Astrocyte of the cerebellum (primary cell): Measurements from ENCODE around the gene BAIAP3.

ENCODE experiments used
- DNase-seq: peaks from one replicate; pipeline ENCODE4 v3.0.0-alpha.2; 2011; ENCODE audit warnings: low read depth
- H3K4me3 ChIP-seq: 2 replicates; pipeline ENCODE4 v1.5.1; 2011; ENCODE audit warnings: mild to moderate bottlenecking, low read depth, low read length, moderate library complexity
- in situ Hi-C: cut with HindIII; loops from 2 replicates; pipeline ENCODE4 v1.10.0; 2017; ENCODE audit warnings: low sequenced_read_pairs
- TF ChIP-seq, protein P1 (sequence below): IDR thresholded peaks from 2 replicates; pipeline ENCODE4 v1.5.1; 2012; ENCODE audit warnings: low read length, low read depth, moderate library complexity, mild to moderate bottlenecking; ENCODE audit errors: missing control alignments

The BAIAP3 gene

GRCh38 chr16:1312903-1313302 is 20.5 kb upstream of the BAIAP3 start:
- H3K4me3 ChIP-seq = no peak overlapping the region
- TF ChIP-seq, protein P1, sequence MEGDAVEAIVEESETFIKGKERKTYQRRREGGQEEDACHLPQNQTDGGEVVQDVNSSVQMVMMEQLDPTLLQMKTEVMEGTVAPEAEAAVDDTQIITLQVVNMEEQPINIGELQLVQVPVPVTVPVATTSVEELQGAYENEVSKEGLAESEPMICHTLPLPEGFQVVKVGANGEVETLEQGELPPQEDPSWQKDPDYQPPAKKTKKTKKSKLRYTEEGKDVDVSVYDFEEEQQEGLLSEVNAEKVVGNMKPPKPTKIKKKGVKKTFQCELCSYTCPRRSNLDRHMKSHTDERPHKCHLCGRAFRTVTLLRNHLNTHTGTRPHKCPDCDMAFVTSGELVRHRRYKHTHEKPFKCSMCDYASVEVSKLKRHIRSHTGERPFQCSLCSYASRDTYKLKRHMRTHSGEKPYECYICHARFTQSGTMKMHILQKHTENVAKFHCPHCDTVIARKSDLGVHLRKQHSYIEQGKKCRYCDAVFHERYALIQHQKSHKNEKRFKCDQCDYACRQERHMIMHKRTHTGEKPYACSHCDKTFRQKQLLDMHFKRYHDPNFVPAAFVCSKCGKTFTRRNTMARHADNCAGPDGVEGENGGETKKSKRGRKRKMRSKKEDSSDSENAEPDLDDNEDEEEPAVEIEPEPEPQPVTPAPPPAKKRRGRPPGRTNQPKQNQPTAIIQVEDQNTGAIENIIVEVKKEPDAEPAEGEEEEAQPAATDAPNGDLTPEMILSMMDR = no peak
- no peak for DNase-seq
- in situ Hi-C loops = no loop called here

DNA sequence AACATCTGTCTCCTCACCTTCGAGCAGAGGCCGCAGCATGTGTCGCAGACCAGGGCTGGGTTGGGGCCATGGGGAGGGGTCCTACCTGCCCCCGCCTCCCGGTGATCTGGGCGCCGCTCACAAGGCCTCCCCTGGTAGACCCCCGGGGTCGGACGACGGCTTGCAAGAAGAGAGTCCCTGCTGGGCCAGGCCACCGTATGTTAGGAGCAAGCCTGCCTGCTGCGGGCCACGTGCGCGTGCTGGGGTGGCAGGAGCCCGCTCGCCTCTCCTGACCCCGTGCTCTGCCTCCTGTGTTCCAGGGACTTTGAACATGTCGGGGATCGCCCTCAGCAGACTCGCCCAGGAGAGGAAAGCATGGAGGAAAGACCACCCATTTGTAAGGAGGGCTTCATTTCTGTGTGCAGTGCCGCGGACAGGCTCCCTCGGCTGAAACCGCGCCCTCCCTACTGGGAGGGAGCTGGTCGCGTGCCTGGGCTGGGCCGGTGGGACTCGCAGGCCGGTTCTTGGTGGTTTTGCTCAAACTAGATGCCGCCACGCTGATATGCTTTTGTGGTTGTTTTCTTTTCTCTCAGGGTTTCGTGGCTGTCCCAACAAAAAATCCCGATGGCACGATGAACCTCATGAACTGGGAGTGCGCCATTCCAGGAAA is 19.6 kb upstream of the BAIAP3 start:
- TF ChIP-seq, protein P1 = no peak
- in situ Hi-C loops = no loop called here
- no peak for DNase-seq
- H3K4me3 ChIP-seq = no peak overlapping the region

GRCh38 chr16:1314399-1315068 is 18.9 kb upstream of the BAIAP3 start:
- in situ Hi-C loops = no loop called here
- TF ChIP-seq, protein P1 = no peak
- no peak for DNase-seq
- H3K4me3 ChIP-seq = no peak overlapping the region

GRCh38 chr16:1315081-1316032 is 18.1 kb upstream of the BAIAP3 start:
- in situ Hi-C loops = no loop called here
- no peak overlapping the region for H3K4me3 ChIP-seq
- DNase-seq = no peak
- TF ChIP-seq, protein P1 = no peak

DNA sequence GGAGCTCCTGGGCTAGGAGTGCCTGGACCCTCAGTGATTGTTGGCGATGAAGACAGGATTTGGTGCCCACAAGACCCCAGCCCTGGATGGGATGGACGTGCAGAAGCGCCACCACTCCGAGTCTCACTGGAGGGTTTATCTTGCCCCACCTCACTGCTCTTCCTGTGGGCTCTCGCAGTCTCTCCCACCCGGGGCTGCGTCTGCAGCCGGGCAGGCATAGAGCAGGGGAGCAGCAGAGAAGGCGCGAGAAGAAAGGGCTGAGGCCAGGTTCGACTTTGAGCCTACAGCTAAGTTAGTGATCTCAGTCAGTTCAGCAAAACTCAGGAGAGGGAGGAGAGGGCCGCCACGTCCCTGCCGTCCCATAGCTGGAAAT is 17.4 kb upstream of the BAIAP3 start:
- no peak for DNase-seq
- no peak overlapping the region for H3K4me3 ChIP-seq
- in situ Hi-C loops = no loop called here
- TF ChIP-seq, protein P1 = no peak

DNA sequence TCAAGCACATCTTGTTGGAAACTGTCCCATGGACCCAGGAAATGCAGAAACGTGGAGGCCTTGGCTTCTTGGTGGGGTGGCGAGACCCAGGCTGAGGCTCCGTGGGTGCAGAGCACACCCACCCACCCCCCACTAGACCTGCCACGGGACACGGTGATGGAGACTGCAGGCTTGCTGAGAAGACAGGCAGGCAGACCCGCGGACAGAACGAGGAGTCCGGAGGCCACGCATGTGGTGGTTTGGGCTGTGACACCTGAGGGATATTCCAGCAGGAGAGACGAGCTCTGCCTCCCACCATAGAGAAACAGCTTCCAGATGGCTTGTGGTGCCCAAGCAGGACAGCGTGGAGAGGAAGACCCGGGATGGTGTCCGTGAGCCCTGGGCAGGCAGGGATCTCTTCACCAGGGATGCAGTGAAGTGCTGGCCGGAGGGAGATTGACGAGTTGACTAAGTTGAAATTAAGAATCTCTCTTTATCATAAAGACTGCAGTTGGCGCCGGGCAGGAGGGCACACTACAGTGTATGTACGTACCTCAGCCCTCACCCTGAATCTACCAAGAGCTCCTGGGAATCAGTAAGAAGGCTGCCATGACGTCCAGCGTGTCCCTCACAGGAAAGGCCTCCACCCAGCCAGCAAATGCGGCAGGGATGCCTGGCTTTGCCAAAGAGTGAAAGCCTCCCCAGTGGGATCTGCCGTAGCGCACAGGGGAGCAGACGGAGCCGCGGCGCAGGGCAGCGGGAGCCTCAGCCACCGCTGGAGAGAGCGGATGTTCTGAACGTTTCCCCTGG is 15.8 kb upstream of the BAIAP3 start:
- no peak for DNase-seq
- TF ChIP-seq, protein P1 = no peak
- in situ Hi-C loops = no loop called here
- H3K4me3 ChIP-seq = no peak overlapping the region
